SK-N-SH treated with all-trans-retinoic acid at 6 μM for 48 hours (cell line): Measurements from ENCODE around the gene CALN1.

Experiments
- ARNTL ChIP-seq: fragments of 450-650 bp; formaldehyde crosslinking; IDR thresholded peaks from 2 replicates; pipeline ENCODE4 v1.5.0; 2020; ENCODE audit warnings: low read depth, mild to moderate bottlenecking, moderate library complexity, borderline replicate concordance
- CSDC2 ChIP-seq: fragments of 250-450 bp; sonication (Bioruptor Pico); IDR thresholded peaks from 2 replicates; pipeline ENCODE4 v1.5.0; 2020; ENCODE audit warnings: mild to moderate bottlenecking, moderate library complexity
- ESRRG ChIP-seq: fragments of 250-450 bp; sonication (Bioruptor Pico); IDR thresholded peaks from 2 replicates; pipeline ENCODE4 v1.6.1; 2021; ENCODE audit warnings: mild to moderate bottlenecking
- GLIS3 ChIP-seq: fragments of 250-450 bp; sonication (Bioruptor Pico); IDR thresholded peaks from 2 replicates; pipeline ENCODE4 v1.5.0; 2020; ENCODE audit warnings: mild to moderate bottlenecking, moderate library complexity
- PPARA ChIP-seq: fragments of 250-450 bp; sonication (Bioruptor Pico); IDR thresholded peaks from 2 replicates; pipeline ENCODE4 v1.5.0; 2020; ENCODE audit warnings: mild to moderate bottlenecking, borderline replicate concordance
- SNAI2 ChIP-seq: fragments of 250-450 bp; sonication (Bioruptor Pico); IDR thresholded peaks from 2 replicates; pipeline ENCODE4 v1.5.0; 2020; ENCODE audit warnings: mild to moderate bottlenecking, moderate library complexity
- TOX ChIP-seq: fragments of 250-450 bp; sonication (Bioruptor Pico); IDR thresholded peaks from 2 replicates; pipeline ENCODE4 v1.8.0; 2021; ENCODE audit warnings: mild to moderate bottlenecking, moderate library complexity, borderline replicate concordance
- ZC3H10 ChIP-seq: fragments of 250-450 bp; sonication (Bioruptor Pico); IDR thresholded peaks from 2 replicates; pipeline ENCODE4 v1.5.1; 2021; ENCODE audit warnings: mild to moderate bottlenecking, moderate library complexity
- ZFP3 ChIP-seq: fragments of 250-450 bp; sonication (Bioruptor Pico); IDR thresholded peaks from 2 replicates; pipeline ENCODE4 v1.5.0; 2020; ENCODE audit warnings: mild to moderate bottlenecking, moderate library complexity
- ZNF565 ChIP-seq: fragments of 450-650 bp; formaldehyde crosslinking; conservative IDR thresholded peaks from 2 replicates; pipeline ENCODE4 v1.5.0; 2020; ENCODE audit warnings: low read depth, mild to moderate bottlenecking, moderate library complexity
- ZNF70 ChIP-seq: fragments of 450-650 bp; formaldehyde crosslinking; IDR thresholded peaks from 2 replicates; pipeline ENCODE4 v1.5.0; 2020; ENCODE audit warnings: mild to moderate bottlenecking, moderate library complexity
- TF ChIP-seq, protein P1 (sequence below): fragments of 250-450 bp; sonication (Bioruptor Pico); IDR thresholded peaks from 2 replicates; pipeline ENCODE4 v1.8.0; 2021; ENCODE audit warnings: low read depth, mild to moderate bottlenecking, moderate library complexity, borderline replicate concordance
- TF ChIP-seq, protein P2 (sequence below): fragments of 250-450 bp; sonication (Bioruptor Pico); IDR thresholded peaks from 2 replicates; pipeline ENCODE4 v1.8.0; 2020; ENCODE audit warnings: mild to moderate bottlenecking, moderate library complexity, borderline replicate concordance

DNA sequence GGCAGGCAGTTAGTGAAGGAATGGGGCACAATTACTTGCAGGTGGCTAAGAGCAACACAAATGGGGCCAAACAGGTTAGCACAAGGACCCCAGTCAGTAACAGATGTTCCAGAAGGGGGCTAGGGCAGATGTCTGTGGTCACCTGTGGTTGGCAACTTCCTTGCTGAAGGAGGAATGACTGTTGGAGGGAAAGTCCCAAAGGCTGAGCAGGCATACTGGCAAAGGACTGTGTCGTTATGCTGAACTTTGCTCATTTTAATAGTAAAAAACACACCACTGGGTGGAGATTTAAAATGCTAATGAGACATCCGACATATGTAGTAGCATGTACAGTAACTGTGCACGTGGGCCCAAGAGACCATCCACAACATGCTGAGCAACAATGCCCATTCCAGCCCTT, 511.6 kb downstream of the CALN1 start:
- TF ChIP-seq ZNF70 (CRISPR knock-in tag) (no peak), ESRRG (CRISPR knock-in tag) (no peak), GLIS3 (CRISPR knock-in tag) (no peak), PPARA (CRISPR knock-in tag) (no peak), ZFP3 (CRISPR knock-in tag) (no peak), ARNTL (CRISPR knock-in tag) (no peak), TOX (no peak), ZC3H10 (CRISPR knock-in tag) (no peak), SNAI2 (no peak), CSDC2 (no peak), ZNF565 (CRISPR knock-in tag) (no peak)
- TF ChIP-seq, protein P1, sequence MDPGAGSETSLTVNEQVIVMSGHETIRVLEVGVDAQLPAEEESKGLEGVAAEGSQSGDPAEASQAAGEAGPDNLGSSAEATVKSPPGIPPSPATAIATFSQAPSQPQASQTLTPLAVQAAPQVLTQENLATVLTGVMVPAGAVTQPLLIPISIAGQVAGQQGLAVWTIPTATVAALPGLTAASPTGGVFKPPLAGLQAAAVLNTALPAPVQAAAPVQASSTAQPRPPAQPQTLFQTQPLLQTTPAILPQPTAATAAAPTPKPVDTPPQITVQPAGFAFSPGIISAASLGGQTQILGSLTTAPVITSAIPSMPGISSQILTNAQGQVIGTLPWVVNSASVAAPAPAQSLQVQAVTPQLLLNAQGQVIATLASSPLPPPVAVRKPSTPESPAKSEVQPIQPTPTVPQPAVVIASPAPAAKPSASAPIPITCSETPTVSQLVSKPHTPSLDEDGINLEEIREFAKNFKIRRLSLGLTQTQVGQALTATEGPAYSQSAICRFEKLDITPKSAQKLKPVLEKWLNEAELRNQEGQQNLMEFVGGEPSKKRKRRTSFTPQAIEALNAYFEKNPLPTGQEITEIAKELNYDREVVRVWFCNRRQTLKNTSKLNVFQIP (CRISPR knock-in tag), result no peak
- TF ChIP-seq, protein P2, sequence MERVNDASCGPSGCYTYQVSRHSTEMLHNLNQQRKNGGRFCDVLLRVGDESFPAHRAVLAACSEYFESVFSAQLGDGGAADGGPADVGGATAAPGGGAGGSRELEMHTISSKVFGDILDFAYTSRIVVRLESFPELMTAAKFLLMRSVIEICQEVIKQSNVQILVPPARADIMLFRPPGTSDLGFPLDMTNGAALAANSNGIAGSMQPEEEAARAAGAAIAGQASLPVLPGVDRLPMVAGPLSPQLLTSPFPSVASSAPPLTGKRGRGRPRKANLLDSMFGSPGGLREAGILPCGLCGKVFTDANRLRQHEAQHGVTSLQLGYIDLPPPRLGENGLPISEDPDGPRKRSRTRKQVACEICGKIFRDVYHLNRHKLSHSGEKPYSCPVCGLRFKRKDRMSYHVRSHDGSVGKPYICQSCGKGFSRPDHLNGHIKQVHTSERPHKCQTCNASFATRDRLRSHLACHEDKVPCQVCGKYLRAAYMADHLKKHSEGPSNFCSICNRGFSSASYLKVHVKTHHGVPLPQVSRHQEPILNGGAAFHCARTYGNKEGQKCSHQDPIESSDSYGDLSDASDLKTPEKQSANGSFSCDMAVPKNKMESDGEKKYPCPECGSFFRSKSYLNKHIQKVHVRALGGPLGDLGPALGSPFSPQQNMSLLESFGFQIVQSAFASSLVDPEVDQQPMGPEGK (CRISPR knock-in tag), result no peak
